ENCODE measurements around the gene G6PC3. TPM values are rescaled to one million over a fixed set of nuclear protein-coding genes. Genes with fewer than 3 reads are reported as not detected.
"Not testable (repeated sequence)": the region's sequence is repeated elsewhere in the genome, so short reads cannot be mapped to it uniquely, and the experiment has no call there.

G6PC3 gene
- total RNA-seq, 2 donors from 2014 or later, result 14.9 to 22.8 TPM

DNA sequence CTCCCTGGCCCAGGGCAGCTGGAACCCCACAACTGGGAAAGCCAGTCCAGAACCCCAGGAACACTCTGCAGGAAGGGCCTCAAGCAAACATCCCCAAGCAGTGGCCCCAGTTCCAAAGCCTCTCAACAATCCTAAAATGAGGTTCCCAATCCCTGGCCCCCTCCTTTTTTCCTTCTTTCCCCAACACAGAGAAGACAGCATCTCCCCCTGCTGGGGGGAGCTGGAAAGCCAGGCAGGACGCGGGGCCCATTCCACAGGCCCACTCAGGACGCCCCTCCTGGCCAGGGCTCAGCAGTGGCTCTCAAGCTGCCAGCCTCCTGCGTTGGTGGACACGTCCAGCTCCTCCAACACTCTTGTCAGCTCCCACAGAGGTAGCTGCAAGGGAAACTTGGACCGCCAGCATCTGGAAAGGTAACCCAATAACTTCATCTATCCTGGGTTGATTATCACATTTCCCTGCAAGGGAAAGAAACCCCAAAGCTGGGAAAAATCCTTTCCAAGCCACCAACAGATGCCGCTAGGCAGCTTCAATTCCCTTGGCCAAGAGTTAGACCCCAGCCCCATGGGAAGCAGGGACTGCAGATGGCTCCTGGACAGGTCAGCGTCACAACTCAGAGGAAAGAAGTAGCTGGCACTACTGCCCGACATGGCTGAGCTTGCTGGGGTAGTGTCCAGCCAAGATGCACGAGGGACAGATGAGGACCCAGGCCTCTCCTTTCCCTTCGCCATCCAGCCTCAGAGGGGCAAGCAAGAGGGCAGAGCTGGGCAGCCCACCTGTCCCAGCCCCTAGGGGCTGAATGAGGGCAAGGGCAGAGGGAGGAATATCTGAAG is 45.3 kb downstream of the G6PC3 start:
- H3K4me1 Mint-ChIP-seq, result peaks cover 18% of the 10 kb centered on the region
- H3K27me3 Mint-ChIP-seq, result no peaks in the 10 kb centered on the region
- ATAC-seq (replicated peaks), result no peak
- H3K36me3 Mint-ChIP-seq (ENCODE audit: low read depth), result peaks cover 11% of the 10 kb centered on the region
- no peak overlapping the region for H3K4me3 Mint-ChIP-seq
- no peak overlapping the region for H3K27ac Mint-ChIP-seq
- no peaks in the 10 kb centered on the region for H3K9me3 Mint-ChIP-seq

DNA sequence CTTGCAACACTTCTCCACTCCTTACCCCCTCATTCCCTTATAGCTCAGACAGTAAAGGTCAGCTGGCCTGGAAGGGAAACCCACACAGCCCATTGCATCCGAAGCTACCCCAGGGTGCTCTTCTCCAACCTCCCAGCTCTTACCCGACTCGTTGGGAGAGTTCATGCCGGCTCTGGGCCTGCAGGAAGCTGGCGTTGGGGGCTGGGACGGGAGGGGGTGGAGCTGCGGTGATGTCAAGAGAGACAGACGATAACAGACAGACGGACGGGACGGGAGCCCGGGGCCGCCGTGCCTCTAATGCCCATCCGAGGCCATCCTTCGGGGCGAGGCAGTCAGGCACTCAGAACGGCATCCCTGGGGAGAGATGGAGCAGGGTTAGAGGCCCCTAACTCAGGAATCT is 46.8 kb downstream of the G6PC3 start:
- Mint-ChIP-seq H3K36me3 (ENCODE audit: low read depth) (peaks cover 11% of the 10 kb centered on the region), H3K27me3 (no peaks in the 10 kb centered on the region), H3K9me3 (no peaks in the 10 kb centered on the region), H3K4me3 (no peak overlapping the region), H3K27ac (no peak overlapping the region), H3K4me1 (peaks cover 16% of the 10 kb centered on the region)
- no peak for ATAC-seq (replicated peaks)

GRCh38 chr17:44118427-44119050 is 48.0 kb downstream of the G6PC3 start:
- Mint-ChIP-seq H3K27me3 (no peaks in the 10 kb centered on the region), H3K4me3 (no peak overlapping the region), H3K27ac (peak overlapping the region; percentile 6), H3K9me3 (no peaks in the 10 kb centered on the region), H3K36me3 (ENCODE audit: low read depth) (peaks cover 11% of the 10 kb centered on the region), H3K4me1 (peaks cover 16% of the 10 kb centered on the region)
- ATAC-seq (replicated peaks), result no peak

DNA sequence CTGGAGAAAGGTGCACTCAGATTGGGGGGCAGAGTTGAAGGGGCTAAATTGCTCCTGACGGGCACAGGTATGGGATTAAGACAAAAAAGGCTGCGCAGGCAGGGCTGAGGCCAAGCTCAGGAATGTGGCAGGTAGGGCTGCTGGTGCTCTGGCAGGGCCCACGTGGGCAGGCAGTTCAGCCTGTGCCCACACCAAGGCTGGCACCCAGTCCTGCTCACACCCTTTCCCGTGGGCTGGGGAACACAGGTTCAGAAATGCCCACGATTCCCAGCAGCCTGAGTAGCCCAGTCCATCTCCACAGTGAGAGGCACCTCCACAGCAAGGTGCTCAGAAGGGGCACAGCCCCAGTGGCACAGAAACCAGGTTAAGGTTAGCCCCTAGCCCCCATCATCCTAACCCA is 48.5 kb downstream of the G6PC3 start:
- peak overlapping the region; percentile 6 for H3K27ac Mint-ChIP-seq
- no peaks in the 10 kb centered on the region for H3K27me3 Mint-ChIP-seq
- no peaks in the 10 kb centered on the region for H3K9me3 Mint-ChIP-seq
- peaks cover 10% of the 10 kb centered on the region for H3K36me3 Mint-ChIP-seq (ENCODE audit: low read depth)
- peaks cover 15% of the 10 kb centered on the region for H3K4me1 Mint-ChIP-seq
- no peak for ATAC-seq (replicated peaks)
- H3K4me3 Mint-ChIP-seq, result no peak overlapping the region

DNA sequence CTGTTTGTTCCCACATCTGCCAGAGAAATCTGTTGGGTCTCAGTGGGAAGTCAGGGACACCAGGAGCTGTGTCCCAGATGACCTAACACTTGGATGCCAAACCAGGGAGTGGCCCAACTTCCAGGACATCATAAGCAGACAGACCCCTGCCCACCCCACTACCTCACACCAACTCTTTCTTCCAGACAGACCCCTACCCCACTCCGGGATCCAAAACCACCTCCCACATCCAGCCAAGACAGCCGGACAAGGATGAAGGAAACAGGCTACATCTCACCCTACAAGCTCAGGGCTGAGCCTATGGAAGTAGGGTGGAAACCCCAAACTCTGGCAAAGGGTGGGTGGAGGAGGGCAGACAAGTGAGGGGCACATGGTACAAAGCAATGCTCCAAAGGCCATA is 49.3 kb downstream of the G6PC3 start:
- Mint-ChIP-seq H3K27me3 (no peaks in the 10 kb centered on the region), H3K27ac (no peak overlapping the region), H3K9me3 (no peaks in the 10 kb centered on the region), H3K4me1 (peaks cover 15% of the 10 kb centered on the region), H3K4me3 (no peak overlapping the region), H3K36me3 (ENCODE audit: low read depth) (peaks cover 5% of the 10 kb centered on the region)
- ATAC-seq (replicated peaks), result no peak

- not testable (repeated sequence) for H3K36me3 Mint-ChIP-seq (ENCODE audit: low read depth); ATAC-seq (replicated peaks); H3K4me3 Mint-ChIP-seq; H3K9me3 Mint-ChIP-seq; H3K27me3 Mint-ChIP-seq; H3K27ac Mint-ChIP-seq
- peaks cover 15% of the 10 kb centered on the region for H3K4me1 Mint-ChIP-seq
Measured at GRCh38 chr17:44120281-44120680, 49.7 kb downstream of the G6PC3 start.

DNA sequence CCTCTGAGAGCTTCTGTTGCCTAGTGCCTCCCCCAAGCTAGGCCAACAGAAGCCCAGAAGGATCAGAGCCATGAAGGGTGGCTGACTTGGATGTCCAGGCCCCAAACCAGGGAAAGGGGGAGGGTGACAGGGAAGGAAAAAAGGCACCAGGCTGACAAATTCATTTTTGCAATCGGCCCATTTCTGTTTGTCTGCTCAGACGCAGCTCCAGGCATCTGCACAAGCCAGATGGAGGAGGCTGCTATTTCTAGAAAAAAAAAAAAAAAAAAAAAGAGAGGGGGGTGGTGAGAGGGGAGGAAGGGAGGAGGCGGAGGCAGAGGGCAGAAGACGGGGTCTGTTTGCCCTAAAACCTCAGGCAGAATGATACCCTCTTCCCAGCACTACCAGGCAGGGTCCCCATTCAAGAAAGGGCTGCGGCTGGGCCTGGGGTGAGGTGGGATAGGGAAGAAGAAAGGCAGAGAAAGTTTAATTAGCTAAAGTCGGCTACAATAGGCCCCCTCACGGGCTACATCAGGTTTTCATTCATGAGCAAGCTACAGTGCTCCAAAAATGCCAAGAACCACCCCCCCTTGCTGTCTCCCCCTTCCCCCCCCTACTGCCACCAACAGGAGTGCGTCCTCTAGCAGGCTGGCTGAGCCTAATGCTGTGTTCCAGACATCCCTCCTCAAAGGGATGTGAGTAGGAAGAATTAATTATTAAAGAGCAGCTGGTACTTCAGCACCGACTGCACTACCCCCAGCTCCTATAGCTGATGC is 50.5 kb downstream of the G6PC3 start:
- Mint-ChIP-seq H3K27ac (no peak overlapping the region), H3K4me1 (peaks cover 15% of the 10 kb centered on the region), H3K27me3 (no peaks in the 10 kb centered on the region), H3K9me3 (no peaks in the 10 kb centered on the region), H3K4me3 (peak overlapping the region; percentile 84), H3K36me3 (ENCODE audit: low read depth) (no peaks in the 10 kb centered on the region)
- ATAC-seq (replicated peaks), result no peak

DNA sequence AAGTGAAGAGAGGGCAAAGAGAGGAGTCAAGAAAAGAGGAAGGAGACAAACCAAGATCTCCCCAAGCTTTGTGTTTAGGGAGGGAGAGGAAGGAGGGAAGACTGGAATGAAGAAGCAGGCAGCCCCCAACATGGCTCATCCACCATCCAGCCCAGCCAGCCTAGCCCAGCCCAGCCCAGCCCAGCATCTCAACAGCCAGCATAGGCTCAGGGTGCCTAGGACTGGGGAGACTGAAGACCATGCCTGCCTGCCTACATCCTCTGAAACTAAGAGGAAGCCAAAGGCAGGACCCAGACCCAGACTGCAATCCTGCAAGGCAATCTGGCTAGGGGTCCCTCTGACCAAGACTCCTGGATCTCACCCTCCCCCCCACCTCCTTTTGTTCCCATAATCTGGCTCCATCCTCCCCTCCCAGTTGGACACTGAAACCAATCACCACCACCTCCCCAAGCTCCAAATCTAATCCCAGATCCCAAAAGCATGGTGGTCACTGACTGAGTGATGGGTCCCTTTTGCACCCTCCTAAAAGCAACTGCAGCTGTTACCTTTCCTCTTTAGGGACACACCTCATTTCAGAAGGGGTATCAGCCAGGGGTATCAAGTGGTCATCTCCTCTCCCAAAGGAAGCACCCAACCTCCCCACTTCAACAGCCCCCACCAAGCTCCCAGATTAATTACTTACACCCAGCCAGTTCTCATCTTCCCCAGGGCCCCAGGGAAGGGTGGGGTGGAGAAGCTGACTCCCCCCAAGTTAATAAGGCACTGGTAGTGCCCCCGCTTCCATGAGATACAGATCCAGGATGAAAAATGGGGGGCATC is 51.7 kb downstream of the G6PC3 start:
- H3K4me1 Mint-ChIP-seq, result peaks cover 15% of the 10 kb centered on the region
- ATAC-seq (replicated peaks), result no peak
- no peaks in the 10 kb centered on the region for H3K27me3 Mint-ChIP-seq
- no peaks in the 10 kb centered on the region for H3K9me3 Mint-ChIP-seq
- no peaks in the 10 kb centered on the region for H3K36me3 Mint-ChIP-seq (ENCODE audit: low read depth)
- H3K27ac Mint-ChIP-seq, result peak overlapping the region; percentile 86
- peak overlapping the region; percentile 84 for H3K4me3 Mint-ChIP-seq

DNA sequence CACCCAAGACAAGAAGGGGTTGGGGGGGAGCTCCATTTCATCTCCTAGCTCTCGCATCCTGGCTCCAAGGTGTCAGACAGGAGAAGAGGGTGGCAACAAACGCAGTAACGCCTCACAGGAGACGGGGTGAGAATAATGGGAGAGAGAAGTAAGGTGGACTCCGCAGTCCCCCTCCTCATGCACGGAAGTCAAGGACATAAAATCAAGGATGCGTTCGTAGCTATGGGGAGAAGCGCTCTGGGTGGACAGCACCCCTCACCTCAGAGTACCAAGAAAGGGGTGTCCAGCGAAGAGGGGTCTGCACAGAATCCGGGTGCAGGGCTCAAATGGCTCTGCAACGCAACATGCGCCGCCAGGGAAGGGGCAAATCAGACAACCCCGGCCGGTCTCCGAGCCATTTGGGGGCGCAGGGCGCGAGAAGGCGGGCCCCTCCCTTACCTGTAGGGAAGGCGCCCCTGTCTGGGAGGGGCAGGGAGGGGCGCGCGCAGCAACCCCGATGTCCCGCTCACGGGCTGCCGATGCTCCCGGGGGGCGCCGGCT is 52.4 kb downstream of the G6PC3 start:
- H3K27ac Mint-ChIP-seq, result peak overlapping the region; percentile 86
- H3K4me3 Mint-ChIP-seq, result peak overlapping the region; percentile 84
- no peaks in the 10 kb centered on the region for H3K27me3 Mint-ChIP-seq
- no peaks in the 10 kb centered on the region for H3K36me3 Mint-ChIP-seq (ENCODE audit: low read depth)
- H3K9me3 Mint-ChIP-seq, result no peaks in the 10 kb centered on the region
- ATAC-seq (replicated peaks), result peak; percentile 6
- H3K4me1 Mint-ChIP-seq, result peaks cover 15% of the 10 kb centered on the region

DNA sequence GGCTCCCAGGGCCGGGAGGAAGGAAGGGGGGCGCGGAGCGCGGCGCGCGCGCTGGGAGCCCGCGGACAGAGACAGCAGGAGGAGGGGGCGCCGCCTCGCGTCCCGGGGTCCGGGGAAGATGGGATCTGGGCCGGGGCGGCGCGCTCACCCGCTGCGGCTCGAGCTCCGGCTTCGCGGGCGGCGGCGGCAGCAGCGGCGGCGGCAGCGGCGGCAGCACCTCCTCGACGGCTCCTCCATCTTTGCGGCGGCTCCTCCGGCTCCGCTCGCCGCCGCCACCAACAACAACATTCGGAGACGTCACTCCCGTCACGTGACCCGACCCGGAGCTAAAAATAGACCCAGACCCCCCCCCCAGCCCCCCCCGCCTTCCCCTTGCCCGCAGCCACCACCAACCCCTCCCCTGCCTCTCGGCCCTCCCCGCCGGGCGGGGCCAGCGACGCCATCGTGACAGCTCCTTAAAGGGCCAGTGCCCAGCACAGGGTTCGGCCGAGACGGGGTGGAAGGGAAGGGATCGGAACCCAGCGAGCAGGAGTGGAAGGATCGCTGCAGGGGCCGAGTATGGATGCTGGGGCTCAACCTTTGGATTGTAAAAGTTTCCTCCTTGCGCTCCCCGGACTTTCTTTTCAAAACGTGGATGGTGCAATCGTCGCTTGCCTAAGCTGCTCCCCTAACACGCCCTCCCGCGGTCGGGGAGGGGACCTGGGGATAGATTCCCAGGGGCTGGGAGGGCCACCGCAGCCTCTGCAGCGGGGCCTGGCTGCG is 53.0 kb downstream of the G6PC3 start, which contains the start of gene HDAC5:
Gene HDAC5, minus strand, starts transcription at position 286 of the 762 bp plus-strand sequence. CDS start 6,126 bp downstream, outside the sequence.
- H3K27ac Mint-ChIP-seq, result peak within 1 kb of the TSS; percentile 86
- peak; percentile 98 for ATAC-seq (replicated peaks)
- no peaks in the 10 kb centered on the region for H3K9me3 Mint-ChIP-seq
- no peaks in the 10 kb centered on the region for H3K36me3 Mint-ChIP-seq (ENCODE audit: low read depth)
- peaks cover 10% of the 10 kb centered on the region for H3K4me1 Mint-ChIP-seq
- no peaks in the 10 kb centered on the region for H3K27me3 Mint-ChIP-seq
- peak within 1 kb of the TSS; percentile 84 for H3K4me3 Mint-ChIP-seq

DNA sequence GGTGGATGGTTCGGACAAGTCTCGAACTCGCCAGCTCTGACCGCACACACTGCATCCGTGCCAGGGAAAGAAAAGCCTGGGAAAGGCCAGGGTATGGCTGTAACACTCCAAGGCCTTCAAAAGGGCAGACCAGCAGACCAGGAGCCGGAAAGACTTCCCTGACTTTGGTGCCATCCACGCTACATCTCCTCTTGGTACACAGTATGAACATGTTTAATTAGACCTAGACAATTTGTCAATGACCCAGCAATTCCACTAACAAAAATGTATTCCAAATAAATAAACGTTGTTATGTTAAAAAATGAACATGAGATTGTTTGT is 53.5 kb downstream of the G6PC3 start:
- peak overlapping the region; percentile 84 for H3K4me3 Mint-ChIP-seq

More for the DNA sequence above, 53.5 kb downstream of the G6PC3 start:
- H3K36me3 Mint-ChIP-seq (ENCODE audit: low read depth), result no peaks in the 10 kb centered on the region
- peaks cover 6% of the 10 kb centered on the region for H3K4me1 Mint-ChIP-seq
- no peak for ATAC-seq (replicated peaks)
- peak overlapping the region; percentile 86 for H3K27ac Mint-ChIP-seq
- no peaks in the 10 kb centered on the region for H3K9me3 Mint-ChIP-seq
- no peaks in the 10 kb centered on the region for H3K27me3 Mint-ChIP-seq

All from activated T-helper 17 cell treated with anti-CD3 and anti-CD28 coated beads, Interleukin-2, amount 50 U/mL, for 72 hours (primary cell).